Upper lobe of left lung (tissue), 4 donors: ENCODE data around the gene HOXD10.

ENCODE experiments used
- POLR2A ChIP-seq, 4 donors: fragments of 450-650 bp; IDR thresholded peaks; one replicate each; pipeline ENCODE4 v1.5.1; 2016 to 2017; ENCODE audit warnings: antibody characterized with exemption in 4 of 4, mild to moderate bottlenecking in 2 of 4
- TF ChIP-seq, protein P1 (sequence below), 6 experiments: fragments of 450-650 bp in 4 of 6; fragments of 200-600 bp in 2 of 6; sonication (generic) in 2 of 6; IDR thresholded peaks; one replicate each; pipeline ENCODE4 v1.5.1; 2016 to 2019; ENCODE audit warnings: antibody characterized with exemption in 6 of 6

DNA sequence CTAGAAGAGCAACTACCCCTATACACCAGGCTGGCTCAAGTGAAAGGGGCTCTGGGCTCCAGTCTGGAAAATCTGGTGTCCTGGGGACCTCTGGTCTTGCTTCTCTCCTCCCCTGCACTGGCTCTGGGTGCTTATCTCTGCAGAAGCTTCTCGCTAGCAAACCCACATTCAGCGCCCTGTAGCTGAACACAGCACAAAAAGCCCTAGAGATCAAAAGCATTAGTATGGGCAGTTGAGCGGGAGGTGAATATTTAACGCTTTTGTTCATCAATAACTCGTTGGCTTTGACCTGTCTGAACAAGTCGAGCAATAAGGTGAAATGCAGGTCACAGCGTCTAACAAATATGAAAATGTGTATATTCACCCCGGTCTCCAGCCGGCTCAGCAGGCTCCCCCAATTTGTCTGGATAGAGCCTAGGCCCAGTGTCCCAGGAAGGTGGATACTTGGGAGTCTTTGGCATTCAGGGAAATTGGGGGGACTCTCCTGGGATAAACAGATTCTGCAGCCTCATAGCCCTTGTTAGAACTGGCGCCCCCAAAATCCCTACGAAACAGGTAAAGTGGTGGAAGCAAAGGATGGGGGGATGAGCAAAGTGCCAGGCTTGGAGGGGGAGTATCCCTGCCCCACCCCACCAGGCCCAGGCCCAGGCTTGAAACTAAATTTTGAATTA, 32.3 kb downstream of the HOXD10 start:
- TF ChIP-seq, protein P1, sequence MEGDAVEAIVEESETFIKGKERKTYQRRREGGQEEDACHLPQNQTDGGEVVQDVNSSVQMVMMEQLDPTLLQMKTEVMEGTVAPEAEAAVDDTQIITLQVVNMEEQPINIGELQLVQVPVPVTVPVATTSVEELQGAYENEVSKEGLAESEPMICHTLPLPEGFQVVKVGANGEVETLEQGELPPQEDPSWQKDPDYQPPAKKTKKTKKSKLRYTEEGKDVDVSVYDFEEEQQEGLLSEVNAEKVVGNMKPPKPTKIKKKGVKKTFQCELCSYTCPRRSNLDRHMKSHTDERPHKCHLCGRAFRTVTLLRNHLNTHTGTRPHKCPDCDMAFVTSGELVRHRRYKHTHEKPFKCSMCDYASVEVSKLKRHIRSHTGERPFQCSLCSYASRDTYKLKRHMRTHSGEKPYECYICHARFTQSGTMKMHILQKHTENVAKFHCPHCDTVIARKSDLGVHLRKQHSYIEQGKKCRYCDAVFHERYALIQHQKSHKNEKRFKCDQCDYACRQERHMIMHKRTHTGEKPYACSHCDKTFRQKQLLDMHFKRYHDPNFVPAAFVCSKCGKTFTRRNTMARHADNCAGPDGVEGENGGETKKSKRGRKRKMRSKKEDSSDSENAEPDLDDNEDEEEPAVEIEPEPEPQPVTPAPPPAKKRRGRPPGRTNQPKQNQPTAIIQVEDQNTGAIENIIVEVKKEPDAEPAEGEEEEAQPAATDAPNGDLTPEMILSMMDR (IDR thresholded peaks at IDR 0.05) = no peak
- no peak for TF ChIP-seq POLR2A (IDR thresholded peaks at IDR 0.05)
